K562 (cell line): ENCODE data around the gene DNAJB6. TPM values are rescaled to one million over a fixed set of nuclear protein-coding genes. Genes with fewer than 3 reads are reported as not detected.

Experiments
- ARHGAP35 ChIP-seq: fragments of 450-650 bp; IDR thresholded peaks from 2 replicates; pipeline ENCODE4 v1.6.1; 2018; ENCODE audit not compliant: partially characterized antibody
- BDP1 ChIP-seq: IDR thresholded peaks from 3 replicates; pipeline ENCODE4 v1.6.1; 2011; ENCODE audit not compliant: insufficient read length, insufficient read depth
- HCFC1 ChIP-seq: IDR thresholded peaks from 2 replicates; pipeline ENCODE4 v1.6.1; 2012; ENCODE audit warnings: low read depth, low read length, improper control_type of control experiment
- HES1 ChIP-seq: fragments of 450-650 bp; IDR thresholded peaks from 2 replicates; pipeline ENCODE4 v1.6.1; 2016; ENCODE audit warnings: low read depth, mild to moderate bottlenecking, moderate library complexity
- HEY1 ChIP-seq: fragments of 250-450 bp; sonication (Bioruptor Pico); IDR thresholded peaks from 2 replicates; pipeline ENCODE4 v1.5.0; 2020; ENCODE audit warnings: mild to moderate bottlenecking, moderate library complexity, borderline replicate concordance
- HMG20B ChIP-seq: fragments of 250-450 bp; sonication (Bioruptor Pico); IDR thresholded peaks from 2 replicates; pipeline ENCODE4 v1.5.0; 2021; ENCODE audit warnings: mild to moderate bottlenecking
- ILK ChIP-seq: fragments of 450-650 bp; IDR thresholded peaks from 2 replicates; pipeline ENCODE4 v1.6.1; 2016; ENCODE audit warnings: missing genetic modification characterization, low read depth, mild to moderate bottlenecking, missing compliant biosample characterization, moderate library complexity, borderline replicate concordance
- KLF6 ChIP-seq: fragments of 250-450 bp; sonication (Bioruptor Pico); IDR thresholded peaks from 2 replicates; pipeline ENCODE4 v1.4.0; 2020; ENCODE audit warnings: mild to moderate bottlenecking, moderate library complexity, borderline replicate concordance
- MAFG ChIP-seq: fragments of 450-650 bp; conservative IDR thresholded peaks from 2 replicates; pipeline ENCODE4 v1.6.1; 2016; ENCODE audit warnings: missing genetic modification characterization, missing compliant biosample characterization
- NFE2L1 ChIP-seq: fragments of 450-650 bp; IDR thresholded peaks from 2 replicates; pipeline ENCODE4 v1.6.1; 2016; ENCODE audit warnings: missing genetic modification characterization, low read depth, mild to moderate bottlenecking, missing compliant biosample characterization, moderate library complexity, borderline replicate concordance
- NR2C2 ChIP-seq, 2 experiments: fragments of 200-800 bp in 1 of 2; sonication (Bioruptor generic) in 1 of 2; sonication (generic) in 1 of 2; formaldehyde crosslinking in 1 of 2; IDR thresholded peaks; 2 replicates each; pipeline versions ENCODE4 v1.6.1 to v1.8.0; 2016 to 2022; ENCODE audit warnings: mild to moderate bottlenecking in 1 of 2, missing compliant biosample characterization in 1 of 2, missing genetic modification characterization in 1 of 2, missing genetic modification reagents in 1 of 2
- PML ChIP-seq: IDR thresholded peaks from 2 replicates; pipeline ENCODE4 v1.6.1; 2012; ENCODE audit warnings: low read length, inconsistent platforms
- RB1 ChIP-seq: fragments of 450-650 bp; IDR thresholded peaks from 2 replicates; pipeline ENCODE4 v1.6.1; 2017; ENCODE audit warnings: low read depth, mild to moderate bottlenecking
- RNF2 ChIP-seq: sonication (generic); IDR thresholded peaks from 2 replicates; pipeline ENCODE4 v1.6.1; 2016
- SOX6 ChIP-seq: fragments of 450-650 bp; IDR thresholded peaks from 2 replicates; pipeline ENCODE4 v1.6.1; 2014; ENCODE audit warnings: mild to moderate bottlenecking
- TBL1XR1 ChIP-seq, 2 experiments: IDR thresholded peaks; 2 replicates each; pipeline ENCODE4 v1.6.1; 2012; ENCODE audit warnings: improper control_type of control experiment in 2 of 2, low read length in 2 of 2, mild to moderate bottlenecking in 1 of 2
- ZC3H8 ChIP-seq: fragments of 450-650 bp; IDR thresholded peaks from 2 replicates; pipeline ENCODE4 v1.6.1; 2017
- ZNF239 ChIP-seq: fragments of 250-450 bp; sonication (Bioruptor Pico); IDR thresholded peaks from 2 replicates; pipeline ENCODE4 v1.4.0; 2020; ENCODE audit warnings: mild to moderate bottlenecking
- ZNF644 ChIP-seq: fragments of 200-800 bp; sonication (Bioruptor generic); IDR thresholded peaks from 2 replicates; pipeline ENCODE4 v1.6.1; 2016; ENCODE audit warnings: low read depth, missing genetic modification characterization, missing compliant biosample characterization
- polyA plus RNA-seq, 8 experiments: library from polyadenylated mRNA; depleted of rRNA in 4 of 8; stranded (reverse) in 5 of 8; unstranded in 3 of 8; fragments of >200 nt; fragmentation: Nextera tagmentation in 2 of 8; fragmentation: Illumina TruSeq in 1 of 8; extraction: Ambion mirVana in 2 of 8; extraction: Trizol in 1 of 8; gene quantifications; 2 replicates each; pipeline versions ENCODE4 v1.2.1 to v1.2.3, GENCODE V29; 2011 to 2014; ENCODE audit warnings: inconsistent platforms in 1 of 8, missing spikeins in 1 of 8
- total RNA-seq, 7 experiments: library from RNA; depleted of rRNA in 6 of 7; stranded (reverse); fragments of >200 nt in 6 of 7; fragmentation: Illumina TruSeq in 2 of 7; extraction: Trizol in 2 of 7; gene quantifications; 2 replicates each; pipeline versions ENCODE4 v1.2.1 to v1.2.3, GENCODE V29; 2011 to 2021; ENCODE audit warnings: low replicate concordance in 1 of 7
- TF ChIP-seq, protein P1 (sequence below), 3 experiments: fragments of 200-800 bp in 1 of 3; sonication (Bioruptor generic) in 1 of 3; sonication (generic) in 1 of 3; formaldehyde crosslinking in 1 of 3; IDR thresholded peaks; 2 replicates each; pipeline versions ENCODE4 v1.6.1 to v1.8.0; 2016 to 2022; ENCODE audit warnings: mild to moderate bottlenecking in 2 of 3, missing compliant biosample characterization in 2 of 3, missing genetic modification characterization in 2 of 3, missing genetic modification reagents in 1 of 3
- TF ChIP-seq, protein P2 (sequence below): fragments of 450-650 bp; IDR thresholded peaks from 2 replicates; pipeline ENCODE4 v1.6.1; 2018; ENCODE audit not compliant: partially characterized antibody
- TF ChIP-seq, protein P3 (sequence below): fragments of 450-650 bp; formaldehyde crosslinking; IDR thresholded peaks from 2 replicates; pipeline ENCODE4 v1.4.0; 2022; ENCODE audit warnings: mild to moderate bottlenecking, moderate library complexity

DNAJB6 gene
- total and polyA plus RNA-seq, 9 of the 15 experiments (the other 6 are each of a cell fraction or from before 2014, with no cell fraction given) = 84.5 to 158 (median 135) TPM

- TF ChIP-seq, protein P1, sequence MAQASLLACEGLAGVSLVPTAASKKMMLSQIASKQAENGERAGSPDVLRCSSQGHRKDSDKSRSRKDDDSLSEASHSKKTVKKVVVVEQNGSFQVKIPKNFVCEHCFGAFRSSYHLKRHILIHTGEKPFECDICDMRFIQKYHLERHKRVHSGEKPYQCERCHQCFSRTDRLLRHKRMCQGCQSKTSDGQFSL (CRISPR knock-in tag; IDR thresholded peaks at IDR 0.05) = no peak
- TF ChIP-seq, protein P1 (tag; IDR thresholded peaks at IDR 0.05) = no peak
- no peak for TF ChIP-seq PML
- no peak for TF ChIP-seq HMG20B
- TF ChIP-seq HEY1 (CRISPR knock-in tag) = no peak
- TF ChIP-seq, protein P2, sequence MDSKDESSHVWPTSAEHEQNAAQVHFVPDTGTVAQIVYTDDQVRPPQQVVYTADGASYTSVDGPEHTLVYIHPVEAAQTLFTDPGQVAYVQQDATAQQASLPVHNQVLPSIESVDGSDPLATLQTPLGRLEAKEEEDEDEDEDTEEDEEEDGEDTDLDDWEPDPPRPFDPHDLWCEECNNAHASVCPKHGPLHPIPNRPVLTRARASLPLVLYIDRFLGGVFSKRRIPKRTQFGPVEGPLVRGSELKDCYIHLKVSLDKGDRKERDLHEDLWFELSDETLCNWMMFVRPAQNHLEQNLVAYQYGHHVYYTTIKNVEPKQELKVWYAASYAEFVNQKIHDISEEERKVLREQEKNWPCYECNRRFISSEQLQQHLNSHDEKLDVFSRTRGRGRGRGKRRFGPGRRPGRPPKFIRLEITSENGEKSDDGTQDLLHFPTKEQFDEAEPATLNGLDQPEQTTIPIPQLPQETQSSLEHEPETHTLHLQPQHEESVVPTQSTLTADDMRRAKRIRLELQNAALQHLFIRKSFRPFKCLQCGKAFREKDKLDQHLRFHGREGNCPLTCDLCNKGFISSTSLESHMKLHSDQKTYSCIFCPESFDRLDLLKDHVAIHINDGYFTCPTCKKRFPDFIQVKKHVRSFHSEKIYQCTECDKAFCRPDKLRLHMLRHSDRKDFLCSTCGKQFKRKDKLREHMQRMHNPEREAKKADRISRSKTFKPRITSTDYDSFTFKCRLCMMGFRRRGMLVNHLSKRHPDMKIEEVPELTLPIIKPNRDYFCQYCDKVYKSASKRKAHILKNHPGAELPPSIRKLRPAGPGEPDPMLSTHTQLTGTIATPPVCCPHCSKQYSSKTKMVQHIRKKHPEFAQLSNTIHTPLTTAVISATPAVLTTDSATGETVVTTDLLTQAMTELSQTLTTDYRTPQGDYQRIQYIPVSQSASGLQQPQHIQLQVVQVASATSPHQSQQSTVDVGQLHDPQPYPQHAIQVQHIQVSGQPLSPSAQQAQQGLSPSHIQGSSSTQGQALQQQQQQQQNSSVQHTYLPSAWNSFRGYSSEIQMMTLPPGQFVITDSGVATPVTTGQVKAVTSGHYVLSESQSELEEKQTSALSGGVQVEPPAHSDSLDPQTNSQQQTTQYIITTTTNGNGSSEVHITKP = no peak
- TF ChIP-seq, protein P3, sequence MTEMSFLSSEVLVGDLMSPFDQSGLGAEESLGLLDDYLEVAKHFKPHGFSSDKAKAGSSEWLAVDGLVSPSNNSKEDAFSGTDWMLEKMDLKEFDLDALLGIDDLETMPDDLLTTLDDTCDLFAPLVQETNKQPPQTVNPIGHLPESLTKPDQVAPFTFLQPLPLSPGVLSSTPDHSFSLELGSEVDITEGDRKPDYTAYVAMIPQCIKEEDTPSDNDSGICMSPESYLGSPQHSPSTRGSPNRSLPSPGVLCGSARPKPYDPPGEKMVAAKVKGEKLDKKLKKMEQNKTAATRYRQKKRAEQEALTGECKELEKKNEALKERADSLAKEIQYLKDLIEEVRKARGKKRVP = no peak
- TF ChIP-seq BDP1 = no peak
- TF ChIP-seq ARHGAP35 = no peak
- TF ChIP-seq SOX6 = peak; percentile 86
- 0 out of 2 replicates have a peak, but pooled peaks have one; percentile 33 for TF ChIP-seq HES1
- TF ChIP-seq NFE2L1 = no peak
- peak; percentile 80; the same call in 1 of the 2 replicates for TF ChIP-seq RNF2
- 0 out of 2 replicates have a peak, but pooled peaks have one; percentile 37 for TF ChIP-seq NR2C2 (CRISPR knock-in tag; IDR thresholded peaks at IDR 0.05)
- no peak for TF ChIP-seq NR2C2 (tag; IDR thresholded peaks at IDR 0.05)
- TF ChIP-seq ZNF239 (CRISPR knock-in tag) = peak; percentile 18; the same call in 1 of the 2 replicates
- TF ChIP-seq RB1 = peak; percentile 73; the same call in 1 of the 2 replicates
- no peak for TF ChIP-seq MAFG
- no peak for TF ChIP-seq ILK (tag)
- TF ChIP-seq TBL1XR1 (IDR thresholded peaks at IDR 0.05; ENCODE audit: low read length in 2 of 2) = peak; percentile 45 to 67; a peak in 2 of 4 replicates
- TF ChIP-seq KLF6 = no peak
- peak; percentile 45; the same call in 1 of the 2 replicates for TF ChIP-seq HCFC1
- TF ChIP-seq ZC3H8 = no peak
- TF ChIP-seq ZNF644 = 0 out of 2 replicates have a peak, but pooled peaks have one; percentile 46
Observed at GRCh38 chr7:157386979-157387800, 50.4 kb downstream of the DNAJB6 start (continued).
